ENCODE data around the gene STAT2. TPM values are rescaled to one million over a fixed set of nuclear protein-coding genes. Genes with fewer than 3 reads are reported as not detected.

Gene STAT2
- total RNA-seq (2022; extraction: Qiagen RNA extraction), result 9.5 to 13.7 TPM (median 12.0 TPM) in 5 replicates

DNA sequence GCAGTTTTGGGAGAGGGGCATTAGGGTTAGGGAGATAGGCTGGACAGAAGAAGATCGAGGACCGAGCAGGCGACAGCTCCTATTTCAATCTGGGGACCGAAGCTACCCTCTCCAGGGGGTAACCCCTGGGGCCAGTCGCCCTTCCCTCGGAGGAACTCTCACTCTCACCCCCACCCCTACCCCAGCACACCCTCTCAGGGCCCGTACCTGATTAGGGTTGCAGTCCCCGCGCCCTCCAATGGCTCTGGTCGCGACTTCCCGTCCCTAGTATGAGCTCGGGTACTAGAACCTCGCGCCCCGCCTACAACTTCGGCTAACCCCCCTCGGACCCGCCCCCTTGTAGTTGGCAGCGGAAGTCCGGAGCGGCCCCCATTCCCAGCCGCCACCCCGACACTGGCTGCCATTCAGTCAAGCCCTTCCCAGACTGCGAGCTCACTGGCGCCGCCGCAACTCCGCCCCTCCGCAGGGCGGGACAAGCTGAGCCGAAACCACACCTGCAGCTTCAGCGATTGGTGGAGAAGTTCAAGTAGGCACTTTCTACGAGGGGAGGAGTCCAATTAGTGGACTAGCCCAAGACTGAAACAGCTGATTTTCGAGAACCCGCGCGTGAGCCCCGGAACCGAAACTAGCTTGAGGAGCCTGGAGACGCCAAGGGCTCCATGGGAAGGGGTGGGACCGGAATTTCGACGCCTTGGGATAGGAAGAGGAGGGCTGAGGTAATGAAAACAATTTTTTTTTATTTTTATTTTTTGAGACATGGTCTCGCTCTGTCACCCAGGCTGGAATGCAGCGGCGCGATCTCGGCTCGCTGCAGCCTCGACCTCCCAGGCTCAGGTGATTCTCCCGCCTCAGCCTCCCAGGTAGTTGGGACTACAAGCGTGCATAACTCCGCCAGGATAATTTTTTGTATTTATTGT lies at the start of gene STAT2:
Gene STAT2, minus strand, starts transcription at position 257 of the 917 bp plus-strand sequence. CDS start 3,536 bp downstream, outside the sequence.

GRCh38 chr12:56362130-56363059 lies 2.5 kb upstream of the STAT2 start, which contains the start of gene APOF:
Gene APOF, minus strand, starts transcription at chr12:56362857. Its CDS starts 112 bp downstream, at chr12:56362745.

DNA sequence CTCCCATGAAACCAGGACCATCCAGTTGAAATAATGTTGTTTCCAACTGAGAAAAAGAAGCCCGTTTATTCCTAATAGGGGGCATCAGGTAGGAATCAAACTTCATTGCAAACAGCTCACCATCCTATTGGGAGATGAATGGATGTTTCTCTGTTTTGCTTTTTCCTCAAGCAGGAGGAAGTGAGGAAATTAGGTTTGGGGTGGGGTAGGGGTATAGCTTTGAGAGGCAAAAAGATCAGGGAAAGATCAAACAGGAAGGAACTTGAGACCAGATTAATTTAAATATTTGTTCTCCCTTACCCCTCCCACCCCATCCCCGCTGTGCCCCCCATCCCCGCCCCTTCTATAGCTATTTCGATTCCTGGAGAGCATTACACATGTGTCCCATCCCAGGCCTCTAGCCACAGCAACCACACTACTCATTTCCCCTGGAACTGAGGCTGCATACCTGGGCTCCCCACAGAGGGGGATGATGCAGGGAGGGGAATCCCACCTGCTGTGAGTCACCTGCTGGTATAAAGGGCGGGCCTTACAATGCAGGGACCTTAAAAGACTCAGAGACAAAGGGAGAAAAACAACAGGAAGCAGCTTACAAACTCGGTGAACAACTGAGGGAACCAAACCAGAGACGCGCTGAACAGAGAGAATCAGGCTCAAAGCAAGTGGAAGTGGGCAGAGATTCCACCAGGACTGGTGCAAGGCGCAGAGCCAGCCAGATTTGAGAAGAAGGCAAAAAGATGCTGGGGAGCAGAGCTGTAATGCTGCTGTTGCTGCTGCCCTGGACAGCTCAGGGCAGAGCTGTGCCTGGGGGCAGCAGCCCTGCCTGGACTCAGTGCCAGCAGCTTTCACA lies 21.4 kb downstream of the STAT2 start, which contains the start of gene IL23A:
Gene IL23A, plus strand, starts transcription at position 577 of the 850 bp plus-strand sequence. Its CDS starts 161 bp downstream, at position 738.

DNA sequence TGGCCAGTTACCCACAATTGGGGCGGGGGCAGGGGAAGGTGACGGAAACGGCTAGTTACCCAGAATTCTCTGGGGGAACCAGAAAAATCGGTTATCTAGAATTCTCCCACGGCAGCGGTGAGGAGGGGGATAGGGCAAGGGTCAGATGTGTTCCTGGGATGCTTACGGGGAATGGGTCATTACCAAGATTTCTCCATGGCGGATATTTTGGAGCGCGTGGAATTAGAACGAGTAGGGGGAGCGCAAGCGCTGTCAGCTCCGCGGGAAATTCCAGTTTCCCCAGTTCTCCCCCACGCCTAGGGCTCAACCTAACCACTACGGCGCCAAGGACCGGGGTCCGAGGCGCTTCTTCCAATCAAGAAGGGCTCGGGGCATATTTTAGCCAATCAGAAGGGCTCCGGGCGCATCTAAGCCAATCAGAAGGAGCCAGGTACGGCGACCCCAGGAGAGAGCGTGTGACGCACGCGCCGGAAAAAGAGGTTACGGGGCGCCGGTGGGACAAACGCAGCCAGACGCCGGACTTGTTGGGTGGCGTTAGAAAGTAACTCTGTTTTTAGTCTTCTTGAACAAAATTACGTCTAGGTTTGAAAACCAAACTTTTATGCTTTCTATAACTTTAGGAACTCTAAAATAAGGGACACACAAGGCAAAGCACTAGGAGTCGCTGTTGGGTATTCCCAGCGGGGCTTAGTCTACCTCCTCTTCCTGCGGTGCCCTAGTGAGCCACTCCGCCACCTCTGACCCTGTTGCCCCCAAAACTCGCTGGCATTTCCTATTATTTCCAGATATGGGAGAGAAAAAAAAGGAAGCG lies 26.0 kb downstream of the STAT2 start, which contains the start of gene PAN2:
Gene PAN2, minus strand, starts transcription at position 322 of the 811 bp plus-strand sequence. CDS start 906 bp downstream, outside the sequence.

DNA sequence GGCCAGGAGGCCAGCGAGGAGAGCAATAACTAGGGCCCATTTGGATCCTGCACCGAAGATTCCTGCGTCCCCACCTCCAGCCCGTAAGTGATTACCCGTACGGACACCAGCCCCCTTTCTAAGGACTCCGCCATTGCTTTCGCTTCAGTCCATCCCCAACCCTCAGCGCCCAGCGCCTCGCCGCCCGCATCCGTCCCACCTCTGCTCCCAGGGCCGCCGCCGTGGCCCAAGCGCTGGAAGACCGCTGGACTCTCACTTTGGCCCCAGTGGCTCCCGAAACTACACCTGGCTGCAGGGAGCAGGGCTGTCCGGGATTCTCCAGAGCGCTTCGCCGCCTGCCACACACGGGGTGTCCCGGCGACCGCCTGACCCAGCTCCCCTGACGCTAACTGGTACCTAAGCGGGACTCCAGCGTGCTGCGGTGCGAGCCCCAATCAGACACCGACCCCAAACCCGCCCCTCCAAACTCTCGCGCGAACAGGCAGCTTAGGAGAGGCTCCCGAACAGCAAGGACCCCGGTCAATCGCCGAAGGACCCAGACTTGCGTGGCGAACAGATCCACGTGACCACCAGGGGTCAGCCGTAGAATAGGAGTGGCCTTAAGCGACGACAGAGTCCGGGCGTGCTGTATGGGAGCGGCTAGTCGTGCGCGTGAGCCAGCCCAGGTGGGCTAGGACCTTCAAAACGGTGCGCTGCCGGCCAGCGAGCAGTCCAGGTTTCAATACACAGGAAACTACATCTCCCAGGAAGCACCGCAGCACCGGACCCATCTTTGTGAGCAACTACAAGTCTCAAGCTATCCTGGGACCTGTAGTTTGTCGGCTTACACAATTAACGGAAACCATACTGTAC lies 44.1 kb downstream of the STAT2 start, which contains the start of gene CNPY2:
Gene CNPY2, minus strand, starts transcription at position 367 of the 852 bp plus-strand sequence. CDS start 771 bp downstream, outside the sequence.

GRCh38 chr12:56299853-56300643 lies 59.9 kb downstream of the STAT2 start, which contains the start of gene CS:
Gene CS, minus strand, starts transcription at chr12:56300330. Its CDS starts 129 bp downstream, at chr12:56300201.

Other genes with a start within 250 kb of the STAT2 start
- gene RPL41, start 243.5 kb downstream of the STAT2 start, total RNA-seq (2022; extraction: Qiagen RNA extraction), result 5,582 to 6,195 TPM (median 5,751 TPM) in 5 replicates
- 2.3 to 4.3 TPM (median 3.8 TPM) in 5 replicates for gene ZC3H10, start 241.8 kb downstream of the STAT2 start, total RNA-seq (2022; extraction: Qiagen RNA extraction)
- gene ESYT1, start 231.8 kb downstream of the STAT2 start, total RNA-seq (2022; extraction: Qiagen RNA extraction), result 64.8 to 72.3 TPM (median 67.4 TPM) in 5 replicates
- 78.6 to 81.2 TPM (median 79.0 TPM) in 5 replicates for gene MYL6B, start 207.5 kb downstream of the STAT2 start, total RNA-seq (2022; extraction: Qiagen RNA extraction)
- gene MYL6, start 201.7 kb downstream of the STAT2 start, total RNA-seq (2022; extraction: Qiagen RNA extraction), result 2,090 to 3,072 TPM (median 2,247 TPM) in 5 replicates
- 27.6 to 36.1 TPM (median 33.0 TPM) in 5 replicates for gene SMARCC2, start 170.6 kb downstream of the STAT2 start, total RNA-seq (2022; extraction: Qiagen RNA extraction)
- gene RNF41, start 138.2 kb downstream of the STAT2 start, total RNA-seq (2022; extraction: Qiagen RNA extraction), result 21.8 to 27.4 TPM (median 25.1 TPM) in 5 replicates
- 56.6 to 61.3 TPM (median 57.8 TPM) in 5 replicates for gene NABP2, start 135.8 kb downstream of the STAT2 start, total RNA-seq (2022; extraction: Qiagen RNA extraction)
- not detected in 5 replicates for gene SLC39A5, start 130.1 kb downstream of the STAT2 start, total RNA-seq (2022; extraction: Qiagen RNA extraction)
- 33.6 to 47.3 TPM (median 45.6 TPM) in 5 replicates for gene ANKRD52, start 101.7 kb downstream of the STAT2 start, total RNA-seq (2022; extraction: Qiagen RNA extraction)
- 15.2 to 17.4 TPM (median 16.5 TPM) in 5 replicates for gene COQ10A, start 93.2 kb downstream of the STAT2 start, total RNA-seq (2022; extraction: Qiagen RNA extraction)
- 145 to 174 TPM (median 156 TPM) in 5 replicates for gene CS, start 59.8 kb downstream of the STAT2 start, total RNA-seq (2022; extraction: Qiagen RNA extraction)
- 120 to 149 TPM (median 142 TPM) in 5 replicates for gene CNPY2, start 44.1 kb downstream of the STAT2 start, total RNA-seq (2022; extraction: Qiagen RNA extraction)
- gene PAN2, start 26.1 kb downstream of the STAT2 start, total RNA-seq (2022; extraction: Qiagen RNA extraction), result 10.8 to 22.0 TPM (median 14.5 TPM) in 5 replicates
- 0.22 to 0.64 TPM (median 0.33 TPM) in 5 replicates for gene IL23A, start 21.2 kb downstream of the STAT2 start, total RNA-seq (2022; extraction: Qiagen RNA extraction)
- gene APOF, start 2.8 kb upstream of the STAT2 start, total RNA-seq (2022; extraction: Qiagen RNA extraction), result not detected in 5 replicates
- 31.7 to 38.8 TPM (median 36.6 TPM) in 5 replicates for gene TIMELESS, start 89.3 kb upstream of the STAT2 start, total RNA-seq (2022; extraction: Qiagen RNA extraction)
- 0.13 to 0.32 TPM (median 0.23 TPM) in 4 of 5 replicates, not detected in the other for gene MIP, start 94.5 kb upstream of the STAT2 start, total RNA-seq (2022; extraction: Qiagen RNA extraction)
- 1.7 to 1.9 TPM (median 1.8 TPM) in 5 replicates for gene SPRYD4, start 108.5 kb upstream of the STAT2 start, total RNA-seq (2022; extraction: Qiagen RNA extraction)
- 0.13 to 0.24 TPM (median 0.16 TPM) in 3 of 5 replicates, not detected in the others for gene GLS2, start 128.1 kb upstream of the STAT2 start, total RNA-seq (2022; extraction: Qiagen RNA extraction)
- gene RBMS2, start 161.7 kb upstream of the STAT2 start, total RNA-seq (2022; extraction: Qiagen RNA extraction), result 9.4 to 18.3 TPM (median 11.8 TPM) in 5 replicates